ENCODE results near the gene L3MBTL4. TPM values are rescaled to one million over a fixed set of nuclear protein-coding genes. Genes with fewer than 3 reads are reported as not detected.

Gene L3MBTL4
- total RNA-seq, 3 donors from 2014 or later = 7.8 to 23.0 (median 19.7) TPM

DNA sequence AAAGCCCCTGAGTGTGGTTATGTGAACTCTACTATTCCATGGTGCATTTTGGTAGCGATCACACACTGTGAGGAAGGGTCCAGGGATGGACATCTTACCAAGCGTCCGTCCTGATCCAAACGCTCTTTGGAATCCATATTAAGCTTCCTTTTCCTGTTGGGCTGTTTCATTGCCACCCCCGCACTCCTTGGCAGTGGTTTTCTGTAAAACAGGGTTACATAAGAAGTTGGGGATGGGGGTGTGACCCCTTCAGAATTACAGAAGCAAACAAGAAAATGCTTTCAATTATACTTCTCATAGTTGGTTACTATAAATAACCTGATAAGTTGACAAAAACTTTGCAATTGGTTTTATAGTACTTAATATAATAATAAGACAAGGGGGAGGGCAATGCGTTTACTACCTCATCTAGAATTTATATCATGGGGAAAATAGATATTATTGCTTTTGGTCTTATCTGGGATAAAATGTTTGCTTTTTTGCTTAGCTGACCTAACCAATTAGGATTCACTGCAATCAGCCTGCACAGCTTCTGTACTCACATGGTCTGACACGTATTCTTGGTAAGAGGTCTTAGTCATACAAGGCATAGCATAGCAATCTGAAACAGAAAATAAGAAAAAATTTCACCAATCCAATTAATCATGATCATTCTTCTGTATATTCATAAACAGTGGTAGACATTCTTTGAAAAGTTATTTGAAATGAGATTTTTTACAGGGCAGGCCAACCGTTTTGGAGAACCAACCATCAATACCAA is 103.1 kb downstream of the L3MBTL4 start:
- Histone ChIP-seq H3K36me3 (no peaks in the 10 kb centered on the region), H3K27ac (no peak overlapping the region), H3K4me3 (no peak overlapping the region), H3K27me3 (no peaks in the 10 kb centered on the region), H3K4me1 (no peaks in the 10 kb centered on the region), H3K9me3 (no peaks in the 10 kb centered on the region)
- TF ChIP-seq POLR2AphosphoS5 (IDR thresholded peaks at IDR 0.05) = no peak
- no peak for TF ChIP-seq POLR2A (IDR thresholded peaks at IDR 0.05)
- TF ChIP-seq, protein P1, sequence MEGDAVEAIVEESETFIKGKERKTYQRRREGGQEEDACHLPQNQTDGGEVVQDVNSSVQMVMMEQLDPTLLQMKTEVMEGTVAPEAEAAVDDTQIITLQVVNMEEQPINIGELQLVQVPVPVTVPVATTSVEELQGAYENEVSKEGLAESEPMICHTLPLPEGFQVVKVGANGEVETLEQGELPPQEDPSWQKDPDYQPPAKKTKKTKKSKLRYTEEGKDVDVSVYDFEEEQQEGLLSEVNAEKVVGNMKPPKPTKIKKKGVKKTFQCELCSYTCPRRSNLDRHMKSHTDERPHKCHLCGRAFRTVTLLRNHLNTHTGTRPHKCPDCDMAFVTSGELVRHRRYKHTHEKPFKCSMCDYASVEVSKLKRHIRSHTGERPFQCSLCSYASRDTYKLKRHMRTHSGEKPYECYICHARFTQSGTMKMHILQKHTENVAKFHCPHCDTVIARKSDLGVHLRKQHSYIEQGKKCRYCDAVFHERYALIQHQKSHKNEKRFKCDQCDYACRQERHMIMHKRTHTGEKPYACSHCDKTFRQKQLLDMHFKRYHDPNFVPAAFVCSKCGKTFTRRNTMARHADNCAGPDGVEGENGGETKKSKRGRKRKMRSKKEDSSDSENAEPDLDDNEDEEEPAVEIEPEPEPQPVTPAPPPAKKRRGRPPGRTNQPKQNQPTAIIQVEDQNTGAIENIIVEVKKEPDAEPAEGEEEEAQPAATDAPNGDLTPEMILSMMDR (IDR thresholded peaks at IDR 0.05) = no peak
- no peak for DNase-seq (ENCODE audit: low spot score in 2 of 2)
- intact Hi-C loops (cut with DNase I; ENCODE audit: low total_unique reads) = no loop called here

DNA sequence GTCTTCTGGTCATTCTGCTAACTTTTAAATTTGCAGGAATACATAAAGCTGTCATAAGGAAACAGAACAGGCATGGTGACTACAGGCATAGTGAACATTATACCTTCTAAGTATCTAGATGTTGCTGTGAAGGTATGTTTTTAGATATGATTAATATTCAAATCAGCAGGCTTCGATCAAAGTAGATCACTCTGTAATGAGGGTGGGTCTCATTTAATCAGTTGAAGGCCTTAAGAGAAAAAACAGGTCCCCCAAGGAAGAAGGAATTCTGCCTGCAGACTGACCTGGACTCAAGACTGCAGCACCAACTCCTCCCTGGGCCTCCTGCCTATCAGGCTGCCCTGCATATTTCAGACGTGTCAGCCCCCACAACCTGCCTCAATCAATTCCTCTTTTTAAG is 104.0 kb downstream of the L3MBTL4 start:
- no peak overlapping the region for H3K27ac ChIP-seq
- TF ChIP-seq POLR2A (IDR thresholded peaks at IDR 0.05) = no peak
- TF ChIP-seq, protein P1 (IDR thresholded peaks at IDR 0.05) = no peak
- TF ChIP-seq POLR2AphosphoS5 (IDR thresholded peaks at IDR 0.05) = no peak
- no peak for DNase-seq (ENCODE audit: low spot score in 2 of 2)
- H3K27me3 ChIP-seq = no peaks in the 10 kb centered on the region
- H3K4me3 ChIP-seq = no peak overlapping the region
- H3K36me3 ChIP-seq = no peaks in the 10 kb centered on the region
- no peaks in the 10 kb centered on the region for H3K9me3 ChIP-seq
- no peaks in the 10 kb centered on the region for H3K4me1 ChIP-seq
- intact Hi-C loops (cut with DNase I; ENCODE audit: low total_unique reads) = no loop called here

GRCh38 chr18:6297875-6298274 is 116.8 kb downstream of the L3MBTL4 start:
- no peak for TF ChIP-seq POLR2A (IDR thresholded peaks at IDR 0.05)
- TF ChIP-seq, protein P1 (IDR thresholded peaks at IDR 0.05) = no peak
- no peak for TF ChIP-seq POLR2AphosphoS5 (IDR thresholded peaks at IDR 0.05)
- intact Hi-C loops (cut with DNase I; ENCODE audit: low total_unique reads) = no loop called here
- Histone ChIP-seq H3K4me3 (no peak overlapping the region), H3K27me3 (no peaks in the 10 kb centered on the region), H3K36me3 (peaks cover 5% of the 10 kb centered on the region), H3K9me3 (no peaks in the 10 kb centered on the region), H3K27ac (no peak overlapping the region), H3K4me1 (no peaks in the 10 kb centered on the region)
- DNase-seq (ENCODE audit: low spot score in 2 of 2) = no peak

DNA sequence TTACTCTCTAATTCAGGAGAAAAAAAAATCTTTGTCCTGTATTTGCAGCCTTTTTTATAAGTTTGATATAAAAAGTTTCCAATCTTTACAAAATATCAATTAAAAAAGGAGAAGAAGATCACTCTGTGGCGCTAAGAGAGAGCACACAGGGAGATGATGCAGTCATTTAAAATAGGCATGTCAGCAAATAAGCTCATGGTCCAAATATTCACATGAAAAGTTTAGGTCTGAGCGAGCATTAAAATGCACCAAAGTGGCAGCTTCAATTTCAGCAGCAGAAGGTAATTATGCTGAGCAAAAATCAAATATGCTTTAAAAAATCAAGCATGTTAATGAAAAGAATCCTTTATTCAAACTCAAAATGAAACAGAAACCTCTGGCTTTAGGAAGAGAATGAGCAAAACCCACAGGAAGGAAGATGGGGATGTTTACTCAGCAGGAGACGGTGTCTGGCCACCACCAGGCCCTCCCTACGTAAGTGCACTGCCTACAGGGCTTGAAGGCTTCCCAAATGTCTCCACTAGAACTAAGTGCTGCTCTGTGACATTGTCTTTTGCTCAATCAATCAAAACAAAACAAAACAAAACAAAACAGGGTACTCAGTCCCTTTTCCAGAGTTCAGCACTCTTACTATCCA is 120.4 kb downstream of the L3MBTL4 start:
- TF ChIP-seq, protein P1 (IDR thresholded peaks at IDR 0.05) = no peak
- no peak for TF ChIP-seq POLR2A (IDR thresholded peaks at IDR 0.05)
- no peaks in the 10 kb centered on the region for H3K9me3 ChIP-seq
- H3K27me3 ChIP-seq = no peaks in the 10 kb centered on the region
- intact Hi-C loops (cut with DNase I; ENCODE audit: low total_unique reads) = no loop called here
- peak overlapping the region in 1 of 2 donors; percentile 56 for H3K27ac ChIP-seq
- H3K4me3 ChIP-seq = peak overlapping the region in 1 of 3 donors; percentile 1
- H3K36me3 ChIP-seq = no peaks in the 10 kb centered on the region
- H3K4me1 ChIP-seq = no peaks in the 10 kb centered on the region
- no peak for DNase-seq (ENCODE audit: low spot score in 2 of 2)

DNA sequence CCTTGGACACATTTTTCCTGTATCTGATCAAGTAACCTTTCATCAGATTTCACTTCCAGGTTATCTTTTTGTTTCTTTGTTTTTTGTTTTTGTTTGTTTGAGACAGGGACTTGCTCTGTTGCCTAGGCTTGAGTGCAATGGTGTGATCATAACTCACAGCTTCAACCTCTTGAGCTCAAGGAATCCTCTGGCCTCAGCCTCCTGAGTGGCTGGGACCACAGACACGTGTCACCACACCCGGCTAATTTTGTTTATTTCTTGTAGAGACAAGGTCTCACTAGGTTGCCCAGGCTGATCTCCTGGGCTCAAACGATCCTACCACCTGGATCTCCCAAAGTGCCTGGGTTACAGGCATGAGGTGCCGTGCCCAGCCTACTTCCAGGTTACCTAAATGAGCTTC is 124.9 kb downstream of the L3MBTL4 start:
- no peak overlapping the region for H3K4me3 ChIP-seq
- no peaks in the 10 kb centered on the region for H3K4me1 ChIP-seq
- no peaks in the 10 kb centered on the region for H3K36me3 ChIP-seq
- H3K9me3 ChIP-seq = no peaks in the 10 kb centered on the region
- no peak overlapping the region for H3K27ac ChIP-seq
- intact Hi-C loops (cut with DNase I; ENCODE audit: low total_unique reads) = no loop called here
- no peaks in the 10 kb centered on the region for H3K27me3 ChIP-seq
- TF ChIP-seq POLR2A (IDR thresholded peaks at IDR 0.05) = no peak
- TF ChIP-seq POLR2AphosphoS5 (IDR thresholded peaks at IDR 0.05) = no peak
- TF ChIP-seq, protein P1 (IDR thresholded peaks at IDR 0.05) = no peak
- no peak for DNase-seq (ENCODE audit: low spot score in 2 of 2)
